Measurements from ENCODE around the gene ING5.

GRCh38 chr2:241775223-241776177 lies 73.7 kb downstream of the ING5 start:
- TF ChIP-seq, protein P1, sequence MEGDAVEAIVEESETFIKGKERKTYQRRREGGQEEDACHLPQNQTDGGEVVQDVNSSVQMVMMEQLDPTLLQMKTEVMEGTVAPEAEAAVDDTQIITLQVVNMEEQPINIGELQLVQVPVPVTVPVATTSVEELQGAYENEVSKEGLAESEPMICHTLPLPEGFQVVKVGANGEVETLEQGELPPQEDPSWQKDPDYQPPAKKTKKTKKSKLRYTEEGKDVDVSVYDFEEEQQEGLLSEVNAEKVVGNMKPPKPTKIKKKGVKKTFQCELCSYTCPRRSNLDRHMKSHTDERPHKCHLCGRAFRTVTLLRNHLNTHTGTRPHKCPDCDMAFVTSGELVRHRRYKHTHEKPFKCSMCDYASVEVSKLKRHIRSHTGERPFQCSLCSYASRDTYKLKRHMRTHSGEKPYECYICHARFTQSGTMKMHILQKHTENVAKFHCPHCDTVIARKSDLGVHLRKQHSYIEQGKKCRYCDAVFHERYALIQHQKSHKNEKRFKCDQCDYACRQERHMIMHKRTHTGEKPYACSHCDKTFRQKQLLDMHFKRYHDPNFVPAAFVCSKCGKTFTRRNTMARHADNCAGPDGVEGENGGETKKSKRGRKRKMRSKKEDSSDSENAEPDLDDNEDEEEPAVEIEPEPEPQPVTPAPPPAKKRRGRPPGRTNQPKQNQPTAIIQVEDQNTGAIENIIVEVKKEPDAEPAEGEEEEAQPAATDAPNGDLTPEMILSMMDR (IDR thresholded peaks at IDR 0.05): no peak
- no peak for TF ChIP-seq EP300 (IDR thresholded peaks at IDR 0.05)
